ENCODE data around the gene CLTRN.
"Not testable (repeated sequence)": the region's sequence is repeated elsewhere in the genome, so short reads cannot be mapped to it uniquely, and the experiment has no call there.

DNA sequence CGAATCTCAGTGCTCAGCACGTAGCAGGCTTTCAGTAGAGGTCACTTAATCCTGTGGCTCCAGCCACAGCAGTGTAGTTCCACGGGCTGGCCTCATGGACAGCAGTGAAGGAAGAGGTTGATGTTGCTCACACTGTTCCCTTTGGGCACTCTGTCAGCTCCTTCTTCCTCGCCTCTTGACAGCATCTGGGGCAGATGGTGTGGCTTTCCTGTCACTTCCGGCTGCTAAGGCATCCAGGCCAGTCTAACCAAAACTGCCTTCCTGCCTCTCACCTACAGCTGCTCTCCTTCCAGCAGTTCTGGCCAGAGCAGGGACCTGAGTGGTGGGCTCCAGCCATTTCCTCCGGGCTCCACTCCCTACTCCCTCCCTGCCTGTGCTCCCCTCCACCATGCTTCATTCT, 9.8 kb downstream of the CLTRN start:
- TF ChIP-seq, protein P1, sequence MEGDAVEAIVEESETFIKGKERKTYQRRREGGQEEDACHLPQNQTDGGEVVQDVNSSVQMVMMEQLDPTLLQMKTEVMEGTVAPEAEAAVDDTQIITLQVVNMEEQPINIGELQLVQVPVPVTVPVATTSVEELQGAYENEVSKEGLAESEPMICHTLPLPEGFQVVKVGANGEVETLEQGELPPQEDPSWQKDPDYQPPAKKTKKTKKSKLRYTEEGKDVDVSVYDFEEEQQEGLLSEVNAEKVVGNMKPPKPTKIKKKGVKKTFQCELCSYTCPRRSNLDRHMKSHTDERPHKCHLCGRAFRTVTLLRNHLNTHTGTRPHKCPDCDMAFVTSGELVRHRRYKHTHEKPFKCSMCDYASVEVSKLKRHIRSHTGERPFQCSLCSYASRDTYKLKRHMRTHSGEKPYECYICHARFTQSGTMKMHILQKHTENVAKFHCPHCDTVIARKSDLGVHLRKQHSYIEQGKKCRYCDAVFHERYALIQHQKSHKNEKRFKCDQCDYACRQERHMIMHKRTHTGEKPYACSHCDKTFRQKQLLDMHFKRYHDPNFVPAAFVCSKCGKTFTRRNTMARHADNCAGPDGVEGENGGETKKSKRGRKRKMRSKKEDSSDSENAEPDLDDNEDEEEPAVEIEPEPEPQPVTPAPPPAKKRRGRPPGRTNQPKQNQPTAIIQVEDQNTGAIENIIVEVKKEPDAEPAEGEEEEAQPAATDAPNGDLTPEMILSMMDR (IDR thresholded peaks at IDR 0.05) = not testable (repeated sequence)
- TF ChIP-seq RCOR1 (IDR thresholded peaks at IDR 0.05; ENCODE audit: low read length); EZH2phosphoT487 (IDR thresholded peaks at IDR 0.05; ENCODE audit: borderline replicate concordance, low read depth); GABPA (IDR thresholded peaks at IDR 0.05; ENCODE audit: low read depth); MAX (IDR thresholded peaks at IDR 0.05; ENCODE audit: low read depth); TAF1 (IDR thresholded peaks at IDR 0.05; ENCODE audit: borderline replicate concordance, low read depth, low read length): not testable (repeated sequence)
